K562 (cell line): Measurements from ENCODE around the gene SRGN.

Source experiments
- MCM3 ChIP-seq: fragments of 450-650 bp; IDR thresholded peaks from 2 replicates; pipeline ENCODE4 v1.6.1; 2016
- ZNF274 ChIP-seq: IDR thresholded peaks from 2 replicates; pipeline ENCODE4 v1.6.1; 2011; ENCODE audit warnings: low read depth, mild to moderate bottlenecking, low read length, moderate library complexity, borderline replicate concordance
- TF ChIP-seq, protein P1 (sequence below), 2 experiments: fragments of 450-650 bp in 1 of 2; sonication (generic) in 1 of 2; formaldehyde crosslinking; conservative IDR thresholded peaks; 2 replicates each; pipeline versions ENCODE4 v1.4.0 to v1.8.1; 2020 to 2022; ENCODE audit warnings: mild to moderate bottlenecking in 1 of 2, missing genetic modification reagents in 1 of 2
- TF ChIP-seq, protein P2 (sequence below), 3 experiments: IDR thresholded peaks in 2 of 3; conservative IDR thresholded peaks in 1 of 3; 2 replicates each; pipeline ENCODE4 v1.5.1; 2011 to 2012; ENCODE audit warnings: low read length in 3 of 3, mild to moderate bottlenecking in 3 of 3, control low read depth in 2 of 3, improper control_type of control experiment in 1 of 3, inconsistent platforms in 1 of 3, low read depth in 1 of 3, mixed read lengths in 1 of 3, moderate library complexity in 1 of 3; ENCODE audit not compliant: insufficient read depth in 2 of 3

DNA sequence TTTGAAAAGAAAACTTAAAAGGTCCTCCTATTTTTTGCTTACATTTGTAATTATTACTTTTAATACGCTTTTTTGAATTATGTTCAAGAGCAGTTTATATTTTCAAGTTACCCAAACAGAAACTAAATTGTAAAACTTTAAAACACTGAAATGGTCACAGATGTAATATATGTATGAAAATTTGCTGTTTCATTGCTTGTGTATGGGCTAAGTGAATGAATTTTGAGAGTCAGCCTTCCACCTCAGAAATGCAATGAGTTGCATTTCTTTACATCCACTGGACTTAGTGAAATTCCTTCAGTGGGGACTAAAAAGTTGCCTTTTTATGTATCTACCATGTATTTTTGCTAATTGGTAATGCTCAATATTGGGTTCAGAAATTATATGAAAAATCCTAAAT lies 37.7 kb downstream of the SRGN start:
- TF ChIP-seq MCM3 = no peak
- TF ChIP-seq, protein P1, sequence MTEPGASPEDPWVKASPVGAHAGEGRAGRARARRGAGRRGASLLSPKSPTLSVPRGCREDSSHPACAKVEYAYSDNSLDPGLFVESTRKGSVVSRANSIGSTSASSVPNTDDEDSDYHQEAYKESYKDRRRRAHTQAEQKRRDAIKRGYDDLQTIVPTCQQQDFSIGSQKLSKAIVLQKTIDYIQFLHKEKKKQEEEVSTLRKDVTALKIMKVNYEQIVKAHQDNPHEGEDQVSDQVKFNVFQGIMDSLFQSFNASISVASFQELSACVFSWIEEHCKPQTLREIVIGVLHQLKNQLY (CRISPR knock-in tag; conservative IDR thresholded peaks at IDR 0.05) = no peak
- TF ChIP-seq, protein P2, sequence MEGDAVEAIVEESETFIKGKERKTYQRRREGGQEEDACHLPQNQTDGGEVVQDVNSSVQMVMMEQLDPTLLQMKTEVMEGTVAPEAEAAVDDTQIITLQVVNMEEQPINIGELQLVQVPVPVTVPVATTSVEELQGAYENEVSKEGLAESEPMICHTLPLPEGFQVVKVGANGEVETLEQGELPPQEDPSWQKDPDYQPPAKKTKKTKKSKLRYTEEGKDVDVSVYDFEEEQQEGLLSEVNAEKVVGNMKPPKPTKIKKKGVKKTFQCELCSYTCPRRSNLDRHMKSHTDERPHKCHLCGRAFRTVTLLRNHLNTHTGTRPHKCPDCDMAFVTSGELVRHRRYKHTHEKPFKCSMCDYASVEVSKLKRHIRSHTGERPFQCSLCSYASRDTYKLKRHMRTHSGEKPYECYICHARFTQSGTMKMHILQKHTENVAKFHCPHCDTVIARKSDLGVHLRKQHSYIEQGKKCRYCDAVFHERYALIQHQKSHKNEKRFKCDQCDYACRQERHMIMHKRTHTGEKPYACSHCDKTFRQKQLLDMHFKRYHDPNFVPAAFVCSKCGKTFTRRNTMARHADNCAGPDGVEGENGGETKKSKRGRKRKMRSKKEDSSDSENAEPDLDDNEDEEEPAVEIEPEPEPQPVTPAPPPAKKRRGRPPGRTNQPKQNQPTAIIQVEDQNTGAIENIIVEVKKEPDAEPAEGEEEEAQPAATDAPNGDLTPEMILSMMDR (IDR thresholded peaks at IDR 0.05 in 2 of 3, conservative IDR thresholded peaks at IDR 0.05 in 1 of 3; ENCODE audit: insufficient read depth in 2 of 3, low read depth in 1 of 3, low read length in 3 of 3) = no peak
- TF ChIP-seq ZNF274 = no peak
